WTC11 (cell line): ENCODE measurements around the gene OVOL2.

Source experiments
- STAT6 ChIP-seq: sonication (generic); formaldehyde crosslinking; conservative IDR thresholded peaks from 2 replicates; pipeline ENCODE4 v1.8.1; 2023; ENCODE audit warnings: mild to moderate bottlenecking, low read depth, missing genetic modification reagents, moderate library complexity
- TF ChIP-seq, protein P1 (sequence below): fragments of 200-600 bp; IDR thresholded peaks from 2 replicates; pipeline ENCODE4 v1.8.0; 2022; ENCODE audit warnings: antibody characterized with exemption
- TF ChIP-seq, protein P2 (sequence below): sonication (generic); formaldehyde crosslinking; IDR thresholded peaks from 2 replicates; pipeline ENCODE4 v1.8.0; 2022; ENCODE audit warnings: mild to moderate bottlenecking, missing genetic modification reagents

GRCh38 chr20:18019068-18019467 lies 38.6 kb downstream of the OVOL2 start:
- TF ChIP-seq, protein P1, sequence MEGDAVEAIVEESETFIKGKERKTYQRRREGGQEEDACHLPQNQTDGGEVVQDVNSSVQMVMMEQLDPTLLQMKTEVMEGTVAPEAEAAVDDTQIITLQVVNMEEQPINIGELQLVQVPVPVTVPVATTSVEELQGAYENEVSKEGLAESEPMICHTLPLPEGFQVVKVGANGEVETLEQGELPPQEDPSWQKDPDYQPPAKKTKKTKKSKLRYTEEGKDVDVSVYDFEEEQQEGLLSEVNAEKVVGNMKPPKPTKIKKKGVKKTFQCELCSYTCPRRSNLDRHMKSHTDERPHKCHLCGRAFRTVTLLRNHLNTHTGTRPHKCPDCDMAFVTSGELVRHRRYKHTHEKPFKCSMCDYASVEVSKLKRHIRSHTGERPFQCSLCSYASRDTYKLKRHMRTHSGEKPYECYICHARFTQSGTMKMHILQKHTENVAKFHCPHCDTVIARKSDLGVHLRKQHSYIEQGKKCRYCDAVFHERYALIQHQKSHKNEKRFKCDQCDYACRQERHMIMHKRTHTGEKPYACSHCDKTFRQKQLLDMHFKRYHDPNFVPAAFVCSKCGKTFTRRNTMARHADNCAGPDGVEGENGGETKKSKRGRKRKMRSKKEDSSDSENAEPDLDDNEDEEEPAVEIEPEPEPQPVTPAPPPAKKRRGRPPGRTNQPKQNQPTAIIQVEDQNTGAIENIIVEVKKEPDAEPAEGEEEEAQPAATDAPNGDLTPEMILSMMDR: peak; percentile 50
- no peak for TF ChIP-seq STAT6 (CRISPR knock-in tag)
- TF ChIP-seq, protein P2, sequence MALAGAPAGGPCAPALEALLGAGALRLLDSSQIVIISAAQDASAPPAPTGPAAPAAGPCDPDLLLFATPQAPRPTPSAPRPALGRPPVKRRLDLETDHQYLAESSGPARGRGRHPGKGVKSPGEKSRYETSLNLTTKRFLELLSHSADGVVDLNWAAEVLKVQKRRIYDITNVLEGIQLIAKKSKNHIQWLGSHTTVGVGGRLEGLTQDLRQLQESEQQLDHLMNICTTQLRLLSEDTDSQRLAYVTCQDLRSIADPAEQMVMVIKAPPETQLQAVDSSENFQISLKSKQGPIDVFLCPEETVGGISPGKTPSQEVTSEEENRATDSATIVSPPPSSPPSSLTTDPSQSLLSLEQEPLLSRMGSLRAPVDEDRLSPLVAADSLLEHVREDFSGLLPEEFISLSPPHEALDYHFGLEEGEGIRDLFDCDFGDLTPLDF (CRISPR knock-in tag): no peak
